GM12801 (cell line): ENCODE results near the gene TSPAN9.

ENCODE experiments used
- TF ChIP-seq, protein P1 (sequence below): IDR thresholded peaks from one replicate; pipeline ENCODE4 v1.5.1; 2011; ENCODE audit warnings: control low read depth; ENCODE audit not compliant: insufficient read length; ENCODE audit errors: extremely low read depth

The TSPAN9 gene

DNA sequence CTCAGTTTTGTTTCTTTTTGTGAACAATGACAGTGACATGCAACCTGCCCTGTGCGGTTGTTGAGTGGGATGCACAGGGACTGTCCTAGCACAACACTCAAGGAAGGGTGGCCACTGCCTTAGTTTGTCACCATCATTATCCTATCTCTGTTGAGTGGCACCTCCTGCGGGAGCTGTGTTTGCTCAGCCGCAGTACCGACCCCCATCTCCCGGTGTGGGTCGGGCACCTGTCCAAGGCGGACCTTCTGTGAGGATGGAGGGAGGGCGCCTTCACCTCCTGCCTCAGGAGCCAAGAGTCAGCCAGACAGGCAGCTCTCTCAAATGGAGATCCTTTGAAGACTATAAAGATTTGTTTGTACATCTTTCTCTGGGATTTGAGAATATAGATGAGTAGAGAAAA lies 142.1 kb downstream of the TSPAN9 start:
- TF ChIP-seq, protein P1, sequence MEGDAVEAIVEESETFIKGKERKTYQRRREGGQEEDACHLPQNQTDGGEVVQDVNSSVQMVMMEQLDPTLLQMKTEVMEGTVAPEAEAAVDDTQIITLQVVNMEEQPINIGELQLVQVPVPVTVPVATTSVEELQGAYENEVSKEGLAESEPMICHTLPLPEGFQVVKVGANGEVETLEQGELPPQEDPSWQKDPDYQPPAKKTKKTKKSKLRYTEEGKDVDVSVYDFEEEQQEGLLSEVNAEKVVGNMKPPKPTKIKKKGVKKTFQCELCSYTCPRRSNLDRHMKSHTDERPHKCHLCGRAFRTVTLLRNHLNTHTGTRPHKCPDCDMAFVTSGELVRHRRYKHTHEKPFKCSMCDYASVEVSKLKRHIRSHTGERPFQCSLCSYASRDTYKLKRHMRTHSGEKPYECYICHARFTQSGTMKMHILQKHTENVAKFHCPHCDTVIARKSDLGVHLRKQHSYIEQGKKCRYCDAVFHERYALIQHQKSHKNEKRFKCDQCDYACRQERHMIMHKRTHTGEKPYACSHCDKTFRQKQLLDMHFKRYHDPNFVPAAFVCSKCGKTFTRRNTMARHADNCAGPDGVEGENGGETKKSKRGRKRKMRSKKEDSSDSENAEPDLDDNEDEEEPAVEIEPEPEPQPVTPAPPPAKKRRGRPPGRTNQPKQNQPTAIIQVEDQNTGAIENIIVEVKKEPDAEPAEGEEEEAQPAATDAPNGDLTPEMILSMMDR = no peak

DNA sequence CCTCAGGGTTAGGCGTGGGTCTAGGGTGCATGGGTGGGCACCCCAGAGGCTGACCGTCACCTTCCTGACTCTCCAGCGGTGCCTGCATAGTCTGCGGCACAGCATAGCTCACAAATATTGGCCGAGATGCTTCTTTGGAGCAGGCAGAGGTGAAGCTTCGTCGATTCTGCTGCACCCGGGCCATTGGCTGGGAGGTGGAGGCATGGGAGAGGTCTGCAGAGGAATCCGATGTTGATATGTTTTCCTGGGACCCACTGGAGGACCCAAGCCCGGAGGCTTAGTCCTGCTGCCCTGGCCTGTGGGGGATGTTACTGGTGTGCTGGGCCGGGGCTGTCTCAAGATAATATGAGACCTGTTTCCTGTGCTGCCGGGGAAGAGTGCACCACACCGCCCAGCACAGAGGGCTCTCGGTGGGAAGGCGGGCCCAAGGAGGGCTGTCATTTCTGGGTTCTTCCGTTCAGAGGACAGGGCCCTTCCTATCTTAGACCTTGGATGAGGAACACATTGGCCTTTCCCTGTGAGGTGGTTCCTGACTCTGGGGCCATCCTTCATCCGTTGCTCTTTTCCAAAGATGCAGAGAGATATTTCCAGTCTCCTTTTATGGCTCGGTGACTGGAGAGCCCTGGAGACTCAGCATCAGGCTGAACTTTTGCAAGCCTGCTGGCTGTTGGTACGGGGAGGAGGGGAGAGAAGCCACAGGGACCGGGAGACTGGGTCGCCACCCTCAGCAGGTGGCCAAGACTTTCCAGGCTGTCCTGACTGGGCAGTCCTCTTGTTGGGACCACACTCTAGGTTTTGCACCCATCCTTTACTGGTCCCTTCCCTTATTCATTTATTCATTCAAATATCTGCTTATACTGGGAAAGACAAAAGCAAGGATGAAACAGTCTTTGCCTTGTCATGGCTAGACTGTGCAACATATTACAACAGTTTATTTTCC lies 143.5 kb downstream of the TSPAN9 start:
- TF ChIP-seq, protein P1 = no peak

DNA sequence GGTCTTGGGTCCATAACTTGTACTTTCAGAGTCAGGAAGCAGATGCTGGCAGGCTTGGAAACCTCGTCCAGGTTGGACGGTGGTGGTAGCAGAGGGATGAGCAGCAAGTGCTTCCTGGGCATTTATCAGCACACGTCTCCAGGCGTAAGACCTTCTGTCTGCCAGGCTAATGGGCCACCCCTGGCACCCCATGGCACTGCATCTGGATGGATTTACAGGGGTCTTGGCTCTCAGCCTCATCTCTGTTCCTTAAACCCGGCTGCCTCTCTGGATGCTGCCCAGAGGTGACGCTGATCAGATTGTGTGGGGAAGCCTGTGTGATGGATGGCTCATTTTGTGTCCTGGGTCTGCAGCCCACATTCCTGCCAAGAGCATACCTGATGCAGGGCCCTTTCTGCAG lies 145.1 kb downstream of the TSPAN9 start:
- TF ChIP-seq, protein P1 = no peak

DNA sequence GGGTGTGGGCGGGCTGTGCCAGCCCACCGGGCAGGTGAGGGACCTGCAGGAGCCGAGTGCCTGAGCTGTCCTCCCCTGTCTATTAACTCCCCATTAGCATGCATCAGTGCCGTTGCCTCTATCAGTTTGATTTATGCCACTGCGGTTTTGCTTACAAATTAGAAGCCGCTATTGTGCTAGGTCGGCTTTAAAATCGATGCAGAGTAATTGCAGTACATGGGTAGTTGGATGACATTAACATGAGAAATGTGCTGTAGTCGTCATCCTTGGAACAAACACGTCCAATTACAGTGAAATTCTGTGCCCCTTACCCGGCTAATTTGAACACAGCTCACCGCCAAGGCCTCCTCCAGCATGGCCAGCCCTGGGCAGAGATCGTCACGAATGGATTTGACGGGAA lies 145.8 kb downstream of the TSPAN9 start:
- TF ChIP-seq, protein P1 = no peak

DNA sequence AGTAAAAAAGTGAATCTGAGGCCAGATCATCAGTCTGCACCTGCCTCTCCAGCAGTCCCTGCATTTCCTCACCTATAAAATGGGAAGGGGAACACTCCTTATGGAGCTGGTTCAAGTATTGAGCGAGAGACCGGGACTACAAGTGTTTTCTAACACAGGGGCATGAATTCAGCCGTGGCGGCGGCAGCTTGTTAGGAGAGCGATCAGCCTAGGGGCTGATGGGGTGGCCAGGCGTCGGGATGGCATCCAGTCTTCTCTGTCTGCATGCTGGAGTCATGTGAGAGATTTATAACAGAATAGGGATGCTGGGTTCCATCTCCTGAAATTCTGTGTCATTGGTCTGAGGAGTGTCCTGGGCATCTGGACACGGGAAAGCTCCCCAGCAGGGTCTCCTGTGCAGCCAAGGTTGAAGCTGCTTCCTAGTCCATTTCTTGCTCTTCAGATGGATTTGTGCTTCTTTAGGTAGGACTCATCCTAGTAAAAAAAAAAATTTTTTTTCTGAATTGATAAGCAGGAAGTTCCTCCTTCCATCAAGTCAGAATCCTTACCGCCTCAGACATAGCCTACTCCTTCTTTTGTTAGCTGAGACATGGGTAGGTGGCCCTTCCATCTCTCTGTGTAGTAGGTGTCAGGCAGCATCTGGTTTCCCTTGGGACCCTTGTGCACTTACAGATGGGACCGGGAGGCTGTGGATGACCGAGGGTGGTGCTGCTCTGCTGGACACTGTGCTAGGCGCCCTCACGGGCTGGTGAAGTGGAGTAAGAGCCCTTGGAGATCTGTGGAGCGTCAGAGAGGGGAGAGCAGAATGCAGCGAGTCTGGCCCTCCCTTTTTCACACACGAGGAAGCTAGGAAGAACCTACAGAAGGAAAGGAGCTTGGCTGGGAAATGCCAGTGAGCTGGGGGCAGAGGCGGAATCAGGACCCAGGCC lies 146.7 kb downstream of the TSPAN9 start:
- TF ChIP-seq, protein P1 = no peak

DNA sequence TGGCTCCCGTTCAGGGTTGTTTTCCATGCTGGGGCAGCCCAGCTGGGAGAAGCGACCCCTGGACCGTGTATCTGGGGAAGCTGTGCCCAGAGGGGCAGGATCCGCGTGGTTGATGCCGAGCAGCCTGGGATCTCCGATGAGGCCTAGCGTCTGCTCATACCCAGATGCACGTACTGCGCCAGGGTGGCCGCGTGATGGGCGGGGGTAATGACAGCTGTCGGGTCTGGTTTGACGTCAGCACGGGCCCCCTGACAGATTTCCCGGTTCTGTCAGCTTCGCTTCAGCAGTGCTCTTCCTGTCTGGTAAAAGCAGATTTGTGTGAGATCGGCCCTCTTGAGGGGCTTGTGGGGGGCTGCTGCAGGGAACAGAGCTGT lies 147.3 kb downstream of the TSPAN9 start:
- TF ChIP-seq, protein P1 = no peak

DNA sequence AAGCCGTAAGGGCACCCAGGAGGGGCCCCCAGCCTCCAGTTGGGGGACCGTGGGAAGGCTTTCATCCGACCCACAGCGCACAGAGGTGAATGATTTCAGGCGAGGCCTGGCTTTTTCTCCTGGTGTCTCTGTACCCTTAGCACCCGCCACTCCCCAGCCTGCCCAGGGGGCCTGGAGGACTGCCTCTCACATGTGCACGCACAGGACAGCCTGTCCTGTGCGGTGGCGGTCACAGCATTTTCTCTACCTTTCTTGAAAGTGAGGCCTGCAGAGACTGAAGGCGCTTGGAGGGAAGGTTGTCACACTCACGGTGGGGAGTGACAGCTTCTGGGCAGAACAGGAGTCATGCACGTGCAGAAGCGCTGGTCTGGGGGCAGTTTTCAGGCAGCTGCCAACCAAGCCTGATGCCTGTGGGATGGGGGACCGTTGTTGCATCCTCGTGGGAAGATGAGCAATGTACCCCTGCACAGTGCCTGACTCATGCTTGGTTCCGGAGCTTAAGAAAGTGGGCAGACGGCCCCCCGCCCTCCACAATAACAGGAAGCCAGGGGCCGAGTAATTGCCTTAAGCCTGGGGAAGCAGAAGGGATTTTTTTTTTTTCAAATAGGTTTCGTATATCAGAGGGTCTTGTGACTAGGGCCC lies 148.1 kb downstream of the TSPAN9 start:
- TF ChIP-seq, protein P1 = no peak
